Measurements from ENCODE around the gene MICAL3.

- TF ChIP-seq, protein P1, sequence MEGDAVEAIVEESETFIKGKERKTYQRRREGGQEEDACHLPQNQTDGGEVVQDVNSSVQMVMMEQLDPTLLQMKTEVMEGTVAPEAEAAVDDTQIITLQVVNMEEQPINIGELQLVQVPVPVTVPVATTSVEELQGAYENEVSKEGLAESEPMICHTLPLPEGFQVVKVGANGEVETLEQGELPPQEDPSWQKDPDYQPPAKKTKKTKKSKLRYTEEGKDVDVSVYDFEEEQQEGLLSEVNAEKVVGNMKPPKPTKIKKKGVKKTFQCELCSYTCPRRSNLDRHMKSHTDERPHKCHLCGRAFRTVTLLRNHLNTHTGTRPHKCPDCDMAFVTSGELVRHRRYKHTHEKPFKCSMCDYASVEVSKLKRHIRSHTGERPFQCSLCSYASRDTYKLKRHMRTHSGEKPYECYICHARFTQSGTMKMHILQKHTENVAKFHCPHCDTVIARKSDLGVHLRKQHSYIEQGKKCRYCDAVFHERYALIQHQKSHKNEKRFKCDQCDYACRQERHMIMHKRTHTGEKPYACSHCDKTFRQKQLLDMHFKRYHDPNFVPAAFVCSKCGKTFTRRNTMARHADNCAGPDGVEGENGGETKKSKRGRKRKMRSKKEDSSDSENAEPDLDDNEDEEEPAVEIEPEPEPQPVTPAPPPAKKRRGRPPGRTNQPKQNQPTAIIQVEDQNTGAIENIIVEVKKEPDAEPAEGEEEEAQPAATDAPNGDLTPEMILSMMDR (IDR thresholded peaks at IDR 0.05): no peak
- TF ChIP-seq POLR2A (IDR thresholded peaks at IDR 0.05): no peak
Measured at GRCh38 chr22:17924076-17924475, 100.3 kb downstream of the MICAL3 start.
